Ovary (tissue), 3 donors: ENCODE measurements around the gene CYP19A1.

Source experiments
- POLR2A ChIP-seq: fragments of 450-650 bp; IDR thresholded peaks from one replicate; pipeline ENCODE4 v1.6.1; 2017; ENCODE audit warnings: antibody characterized with exemption, mild to moderate bottlenecking, moderate library complexity
- TF ChIP-seq, protein P1 (sequence below), 3 donors: fragments of 450-650 bp in 2 of 3; fragments of 200-600 bp in 1 of 3; IDR thresholded peaks; one replicate each; pipeline versions ENCODE4 v1.5.1 to v1.8.0; 2016 to 2022; ENCODE audit warnings: antibody characterized with exemption in 3 of 3, mild to moderate bottlenecking in 1 of 3
- donor health status: DM: no; HTN: no; CAD: no.

DNA sequence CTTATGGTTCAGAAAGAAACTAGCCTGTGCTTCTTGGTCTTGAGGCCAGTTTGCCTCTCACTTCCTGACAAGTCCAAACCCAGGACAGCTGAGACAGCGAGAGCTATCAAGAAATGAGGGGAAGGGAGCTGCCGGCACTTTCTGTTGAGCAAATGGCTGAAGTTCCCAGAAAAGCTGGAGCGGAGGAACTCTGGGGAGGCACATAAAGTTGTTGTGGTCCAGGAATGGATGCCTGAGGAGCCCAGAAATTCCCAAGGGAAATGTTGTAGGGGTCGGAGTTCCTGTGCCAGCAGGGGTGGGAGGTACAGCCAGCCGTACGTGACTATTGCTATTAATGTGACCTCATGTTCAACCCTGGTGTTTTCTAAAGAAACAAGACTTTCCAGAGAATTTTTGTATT, 144.9 kb downstream of the CYP19A1 start:
- TF ChIP-seq POLR2A, result no peak
- TF ChIP-seq, protein P1, sequence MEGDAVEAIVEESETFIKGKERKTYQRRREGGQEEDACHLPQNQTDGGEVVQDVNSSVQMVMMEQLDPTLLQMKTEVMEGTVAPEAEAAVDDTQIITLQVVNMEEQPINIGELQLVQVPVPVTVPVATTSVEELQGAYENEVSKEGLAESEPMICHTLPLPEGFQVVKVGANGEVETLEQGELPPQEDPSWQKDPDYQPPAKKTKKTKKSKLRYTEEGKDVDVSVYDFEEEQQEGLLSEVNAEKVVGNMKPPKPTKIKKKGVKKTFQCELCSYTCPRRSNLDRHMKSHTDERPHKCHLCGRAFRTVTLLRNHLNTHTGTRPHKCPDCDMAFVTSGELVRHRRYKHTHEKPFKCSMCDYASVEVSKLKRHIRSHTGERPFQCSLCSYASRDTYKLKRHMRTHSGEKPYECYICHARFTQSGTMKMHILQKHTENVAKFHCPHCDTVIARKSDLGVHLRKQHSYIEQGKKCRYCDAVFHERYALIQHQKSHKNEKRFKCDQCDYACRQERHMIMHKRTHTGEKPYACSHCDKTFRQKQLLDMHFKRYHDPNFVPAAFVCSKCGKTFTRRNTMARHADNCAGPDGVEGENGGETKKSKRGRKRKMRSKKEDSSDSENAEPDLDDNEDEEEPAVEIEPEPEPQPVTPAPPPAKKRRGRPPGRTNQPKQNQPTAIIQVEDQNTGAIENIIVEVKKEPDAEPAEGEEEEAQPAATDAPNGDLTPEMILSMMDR (IDR thresholded peaks at IDR 0.05), result no peak
